GM10847 (cell line): Measurements from ENCODE around the gene MAP3K7.

ENCODE experiments used
- POLR2A ChIP-seq: IDR thresholded peaks from 2 replicates; pipeline ENCODE4 v1.6.1; 2011; ENCODE audit not compliant: insufficient read length; ENCODE audit errors: extremely low read depth

The MAP3K7 gene

GRCh38 chr6:90586546-90586835, 381 bp downstream of the MAP3K7 start:
- no peak for TF ChIP-seq POLR2A

GRCh38 chr6:90584636-90585255, 2.1 kb downstream of the MAP3K7 start:
- TF ChIP-seq POLR2A: no peak

DNA sequence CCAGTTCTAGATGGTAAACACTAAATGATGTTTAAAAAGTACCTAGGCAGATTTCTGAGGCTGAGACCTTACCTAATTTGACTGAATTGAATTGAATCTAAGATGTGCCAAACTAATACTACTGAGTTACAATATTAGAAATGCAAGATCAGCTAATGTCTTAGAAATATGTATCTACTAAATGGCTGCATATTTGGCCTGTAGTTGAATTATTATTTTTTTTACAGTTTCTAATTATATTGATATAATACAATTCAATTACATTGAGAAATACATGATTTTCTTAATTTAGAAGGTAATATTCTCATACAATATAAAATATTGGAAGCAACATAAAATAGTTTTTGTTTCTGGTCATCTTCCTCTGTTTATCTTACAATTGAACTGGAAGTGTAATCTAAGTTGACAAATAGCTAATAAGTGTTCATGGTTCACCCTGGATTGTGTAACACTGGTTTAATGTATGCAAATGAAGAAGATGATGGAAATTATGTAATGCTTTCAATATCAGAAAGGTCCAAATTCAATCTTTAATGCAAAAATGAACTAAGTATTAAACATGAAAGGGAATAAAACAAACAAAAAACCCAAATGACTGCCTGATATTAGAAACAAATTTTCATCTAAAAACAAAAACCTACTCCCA, 2.9 kb downstream of the MAP3K7 start:
- TF ChIP-seq POLR2A: no peak

DNA sequence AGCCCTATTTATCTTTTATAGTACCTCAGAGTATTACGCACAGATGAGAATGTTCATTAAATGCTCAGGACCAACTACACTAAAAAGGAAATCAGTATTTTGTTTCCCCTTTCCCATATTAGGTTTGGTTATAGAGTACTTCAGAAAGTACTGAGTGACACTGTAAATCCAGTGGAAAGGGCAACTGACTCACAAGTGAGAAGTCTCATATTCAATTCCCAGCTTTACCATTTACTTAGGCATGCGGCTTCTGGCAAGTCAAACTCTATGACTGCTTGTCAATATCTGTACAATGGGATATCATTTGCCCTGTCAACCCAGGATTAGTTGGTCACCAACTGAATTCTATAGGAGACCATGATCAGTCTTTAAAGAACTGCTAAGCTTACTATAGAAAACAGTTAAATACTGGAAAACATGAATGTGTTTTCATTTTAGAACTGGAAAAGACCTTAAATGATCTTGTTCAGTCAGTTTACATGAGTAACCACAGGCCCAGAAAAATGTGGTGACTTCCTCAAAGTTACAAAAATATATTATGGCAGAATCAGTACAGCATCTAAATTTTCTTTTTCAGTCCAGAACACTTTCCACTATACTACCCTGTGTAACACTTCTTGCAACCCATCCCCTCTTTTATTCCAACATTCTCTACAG, 3.6 kb downstream of the MAP3K7 start:
- TF ChIP-seq POLR2A: no peak

DNA sequence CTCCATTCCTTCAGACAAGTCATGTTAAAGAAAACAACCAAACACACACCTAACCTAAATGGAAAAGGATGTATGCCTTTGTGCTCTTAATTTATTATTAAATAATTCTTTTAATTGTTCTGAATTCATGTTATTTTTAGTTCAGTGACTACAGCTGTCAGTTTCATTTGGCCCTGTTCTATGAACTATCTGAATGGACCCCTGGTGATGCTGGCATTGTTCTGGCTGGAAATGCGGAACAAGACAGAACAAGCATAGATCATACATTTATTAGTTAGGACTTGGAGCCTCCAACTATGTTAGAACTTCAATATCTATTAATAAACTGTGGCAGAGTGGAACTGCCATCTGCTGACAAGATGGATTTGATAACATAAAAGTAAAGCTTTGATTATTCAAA, 5.7 kb downstream of the MAP3K7 start:
- TF ChIP-seq POLR2A: no peak

GRCh38 chr6:90578894-90579549, 7.8 kb downstream of the MAP3K7 start:
- no peak for TF ChIP-seq POLR2A

- TF ChIP-seq POLR2A: no peak
Measured at GRCh38 chr6:90575267-90575666, 11.6 kb downstream of the MAP3K7 start.

GRCh38 chr6:90574610-90575009, 12.3 kb downstream of the MAP3K7 start:
- no peak for TF ChIP-seq POLR2A

DNA sequence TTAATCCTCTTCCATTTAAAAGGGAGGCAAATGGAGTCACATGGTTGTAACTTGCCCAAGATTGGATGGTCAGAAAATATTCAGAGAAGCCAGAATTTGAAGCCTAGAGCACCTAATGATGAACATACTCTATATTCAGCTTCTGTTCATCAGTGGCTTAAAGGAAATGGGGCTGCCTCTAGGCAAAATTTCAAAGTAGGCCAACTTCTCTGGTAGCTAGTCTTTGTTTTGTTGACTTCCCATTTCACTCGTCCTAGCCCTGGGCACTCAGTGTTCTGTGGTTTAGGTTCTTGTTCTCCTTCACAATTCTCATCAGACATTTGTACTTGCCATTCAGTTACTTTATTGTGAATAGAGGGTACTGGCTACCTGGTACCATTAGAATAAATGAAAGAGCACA, 13.2 kb downstream of the MAP3K7 start:
- no peak for TF ChIP-seq POLR2A

GRCh38 chr6:90572856-90573255, 14.0 kb downstream of the MAP3K7 start:
- no peak for TF ChIP-seq POLR2A

GRCh38 chr6:90569223-90569622, 17.6 kb downstream of the MAP3K7 start:
- no peak for TF ChIP-seq POLR2A

DNA sequence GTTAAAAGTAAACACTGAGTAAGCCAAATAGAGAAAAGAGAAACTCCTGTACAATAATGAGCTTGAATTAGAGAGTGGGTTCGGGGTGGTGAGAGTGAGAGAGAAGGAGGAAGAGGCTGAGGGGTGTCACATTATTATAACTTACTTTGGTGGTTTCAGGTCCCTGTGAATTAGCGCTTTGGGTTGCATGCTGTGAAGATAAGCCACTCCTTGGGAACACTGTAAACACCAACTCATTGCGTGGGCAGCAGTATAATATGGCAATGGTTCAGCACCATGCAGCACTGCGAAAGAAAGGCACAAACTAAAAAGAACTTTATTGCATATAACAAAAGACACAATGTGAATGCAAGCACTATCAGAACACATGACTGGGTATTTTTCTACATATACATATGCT, 26.9 kb downstream of the MAP3K7 start:
- no peak for TF ChIP-seq POLR2A

DNA sequence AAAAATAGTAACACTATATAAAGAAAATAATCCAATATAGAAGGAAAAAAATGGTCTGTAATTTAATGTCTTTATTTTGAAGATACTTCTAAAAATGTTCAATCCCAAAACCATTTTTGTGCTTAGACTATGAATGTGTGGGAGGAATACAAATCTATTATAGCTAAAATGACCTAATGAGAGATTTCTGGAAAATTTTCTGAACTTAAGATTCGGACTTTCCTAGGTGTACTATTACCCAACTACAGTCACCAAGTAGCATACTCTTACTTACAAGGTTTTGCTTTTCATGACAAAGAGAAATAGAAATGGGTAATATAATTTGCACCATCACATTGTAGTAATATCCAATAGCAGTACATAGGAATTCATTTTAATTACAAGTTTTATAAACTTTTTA, 29.9 kb downstream of the MAP3K7 start:
- TF ChIP-seq POLR2A: no peak

GRCh38 chr6:90547991-90548390, 38.9 kb downstream of the MAP3K7 start:
- TF ChIP-seq POLR2A: no peak

GRCh38 chr6:90547079-90547478, 39.8 kb downstream of the MAP3K7 start:
- TF ChIP-seq POLR2A: no peak

DNA sequence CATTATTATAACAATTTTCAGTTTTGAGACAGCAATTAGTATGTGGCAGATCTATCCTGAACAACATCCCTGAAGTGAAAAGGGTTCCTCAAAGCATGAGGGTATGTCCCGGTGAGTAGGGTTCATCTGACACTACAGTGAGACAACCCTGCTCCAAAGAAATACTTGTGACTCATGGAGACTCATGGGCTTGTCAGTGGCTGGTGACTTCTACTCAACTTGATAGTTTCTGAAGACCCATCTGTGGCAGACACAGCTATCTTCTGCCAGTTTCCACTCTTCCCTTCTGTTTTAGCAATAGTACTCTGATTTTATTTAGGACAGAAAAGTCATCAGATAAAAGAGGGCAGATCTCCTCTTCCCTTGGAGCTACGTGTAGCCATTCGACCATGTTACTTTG, 41.4 kb downstream of the MAP3K7 start:
- no peak for TF ChIP-seq POLR2A

- no peak for TF ChIP-seq POLR2A
Measured at GRCh38 chr6:90544741-90545140, 42.1 kb downstream of the MAP3K7 start.

DNA sequence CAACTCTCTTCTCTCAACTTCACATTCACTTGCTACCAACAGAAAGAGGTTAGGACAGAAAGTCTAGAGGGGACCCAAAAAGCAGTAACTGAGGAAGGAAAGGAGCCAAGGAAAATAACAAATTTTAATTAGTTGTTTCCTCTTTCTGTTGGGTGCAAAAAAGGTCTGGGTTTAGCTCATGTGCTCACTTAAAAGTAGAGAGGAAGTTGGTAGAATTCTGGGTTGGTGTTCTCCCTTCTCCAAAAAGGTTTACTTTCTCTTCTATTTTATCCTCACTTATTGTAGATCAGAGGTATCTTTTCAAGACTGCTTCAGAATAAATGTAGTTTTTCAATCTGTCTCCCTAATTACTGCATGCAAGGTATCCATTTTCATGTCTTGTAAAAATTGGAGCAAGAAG, 42.8 kb downstream of the MAP3K7 start:
- TF ChIP-seq POLR2A: no peak
